HepG2 (cell line): ENCODE measurements around the gene NDFIP2. TPM values are rescaled to one million over a fixed set of nuclear protein-coding genes. Genes with fewer than 3 reads are reported as not detected.

Source experiments
- ARNT2 ChIP-seq: sonication (generic); formaldehyde crosslinking; IDR thresholded peaks from 2 replicates; pipeline ENCODE4 v1.8.0; 2022; ENCODE audit warnings: mild to moderate bottlenecking, low read depth, missing genetic modification reagents, moderate library complexity
- GABPB1 ChIP-seq: IDR thresholded peaks from 2 replicates; pipeline ENCODE4 v1.6.1; 2016; ENCODE audit warnings: mild to moderate bottlenecking, missing genetic modification reagents, moderate library complexity, missing compliant biosample characterization
- GTF3A ChIP-seq: sonication (generic); formaldehyde crosslinking; conservative IDR thresholded peaks from 2 replicates; pipeline ENCODE4 v1.4.0; 2020; ENCODE audit warnings: mild to moderate bottlenecking, missing genetic modification reagents
- HNRNPLL ChIP-seq: fragments of 200-400 bp; formaldehyde crosslinking; IDR thresholded peaks from 2 replicates; pipeline ENCODE4 v1.6.1; 2017; ENCODE audit warnings: mild to moderate bottlenecking, low read depth, low read length; ENCODE audit not compliant: poor library complexity, severe bottlenecking
- HOXA5 ChIP-seq: sonication (generic); formaldehyde crosslinking; IDR thresholded peaks from 2 replicates; pipeline ENCODE4 v1.4.0; 2020; ENCODE audit warnings: missing genetic modification reagents
- KAT7 ChIP-seq: IDR thresholded peaks from 2 replicates; pipeline ENCODE4 v1.6.1; 2018; ENCODE audit warnings: borderline replicate concordance, missing compliant biosample characterization
- KLF13 ChIP-seq: sonication (generic); formaldehyde crosslinking; IDR thresholded peaks from 2 replicates; pipeline ENCODE4 v1.4.0; 2020; ENCODE audit warnings: mild to moderate bottlenecking, missing genetic modification reagents
- MBNL3 ChIP-seq: fragments of 250-450 bp; sonication (Bioruptor Pico); conservative IDR thresholded peaks from 2 replicates; pipeline ENCODE4 v1.8.0; 2022; ENCODE audit warnings: mild to moderate bottlenecking, inconsistent platforms
- NFATC3 ChIP-seq: sonication (generic); formaldehyde crosslinking; IDR thresholded peaks from 2 replicates; pipeline ENCODE4 v1.5.1; 2020; ENCODE audit warnings: mild to moderate bottlenecking, missing genetic modification reagents
- NKX3-1 ChIP-seq: sonication (generic); formaldehyde crosslinking; IDR thresholded peaks from 2 replicates; pipeline ENCODE4 v1.5.0; 2020; ENCODE audit warnings: missing genetic modification reagents
- PHF5A ChIP-seq: IDR thresholded peaks from one replicate; pipeline ENCODE4 v1.6.1; 2018; ENCODE audit warnings: low read depth, missing genetic modification reagents; ENCODE audit not compliant: unreplicated experiment
- SIN3B ChIP-seq: fragments of 150-350 bp; IDR thresholded peaks from 2 replicates; pipeline ENCODE4 v1.6.1; 2014; ENCODE audit warnings: low read length
- SMARCE1 ChIP-seq: fragments of 450-650 bp; IDR thresholded peaks from 2 replicates; pipeline ENCODE4 v1.6.1; 2017; ENCODE audit warnings: borderline replicate concordance
- SMC3 ChIP-seq: IDR thresholded peaks from 2 replicates; pipeline ENCODE4 v1.6.1; 2011; ENCODE audit warnings: low read length, improper control_type of control experiment
- SNAI1 ChIP-seq: sonication (generic); formaldehyde crosslinking; IDR thresholded peaks from 2 replicates; pipeline ENCODE4 v1.5.0; 2020; ENCODE audit warnings: mild to moderate bottlenecking, missing genetic modification reagents, borderline replicate concordance
- STAG1 ChIP-seq: sonication (generic); formaldehyde crosslinking; IDR thresholded peaks from 2 replicates; pipeline ENCODE4 v1.4.0; 2020; ENCODE audit warnings: missing genetic modification reagents
- TCF7 ChIP-seq: sonication (generic); IDR thresholded peaks from 2 replicates; pipeline ENCODE4 v1.6.1; 2016; ENCODE audit warnings: antibody characterized with exemption, low read depth
- ZBTB3 ChIP-seq: sonication (generic); formaldehyde crosslinking; IDR thresholded peaks from 2 replicates; pipeline ENCODE4 v1.4.0; 2020; ENCODE audit warnings: low read depth, mild to moderate bottlenecking, moderate library complexity, missing genetic modification reagents, borderline replicate concordance
- ZFP36L2 ChIP-seq: sonication (generic); formaldehyde crosslinking; IDR thresholded peaks from 2 replicates; pipeline ENCODE4 v1.4.0; 2020; ENCODE audit warnings: missing genetic modification reagents
- ZNF589 ChIP-seq: sonication (generic); formaldehyde crosslinking; conservative IDR thresholded peaks from 2 replicates; pipeline ENCODE4 v1.8.0; 2022; ENCODE audit warnings: mild to moderate bottlenecking, moderate library complexity, missing genetic modification reagents
- ZNF788 ChIP-seq: sonication (generic); formaldehyde crosslinking; IDR thresholded peaks from 2 replicates; pipeline ENCODE4 v1.5.0; 2020; ENCODE audit warnings: mild to moderate bottlenecking, missing genetic modification reagents, borderline replicate concordance
- ZZZ3 ChIP-seq: sonication (generic); formaldehyde crosslinking; IDR thresholded peaks from 2 replicates; pipeline ENCODE4 v1.4.0; 2020; ENCODE audit warnings: missing genetic modification reagents, mild to moderate bottlenecking, borderline replicate concordance
- polyA plus RNA-seq, 8 experiments: library from polyadenylated mRNA; depleted of rRNA in 3 of 8; stranded (reverse) in 7 of 8; unstranded in 1 of 8; fragments of >200 nt; fragmentation: Illumina TruSeq in 4 of 8; extraction: Trizol in 4 of 8; gene quantifications; 2 replicates each; pipeline versions ENCODE4 v1.2.1 to v1.2.3, GENCODE V29; 2011 to 2016; ENCODE audit warnings: low read depth in 4 of 8, missing spikeins in 1 of 8, mixed read lengths in 1 of 8; ENCODE audit not compliant: insufficient read depth in 1 of 8
- total RNA-seq, 5 experiments: library from RNA; depleted of rRNA; stranded (reverse); fragments of >200 nt; fragmentation: Illumina TruSeq; extraction: Trizol; gene quantifications; 2 replicates each; pipeline ENCODE4 v1.2.3, GENCODE V29; 2016; ENCODE audit warnings: low read depth in 1 of 5
- TF ChIP-seq, protein P1 (sequence below): sonication (generic); formaldehyde crosslinking; IDR thresholded peaks from 2 replicates; pipeline ENCODE4 v1.8.0; 2022; ENCODE audit warnings: missing genetic modification reagents, mild to moderate bottlenecking, borderline replicate concordance
- TF ChIP-seq, protein P2 (sequence below): sonication (generic); formaldehyde crosslinking; IDR thresholded peaks from 2 replicates; pipeline ENCODE4 v1.8.1; 2022; ENCODE audit warnings: low read depth, mild to moderate bottlenecking, missing genetic modification reagents
- TF ChIP-seq, protein P3 (sequence below): IDR thresholded peaks from 2 replicates; pipeline ENCODE4 v1.6.1; 2016; ENCODE audit warnings: control low read depth

The NDFIP2 gene
- total and polyA plus RNA-seq, 2 of the 13 experiments (the other 11 are each of a cell fraction or from before 2014, with no cell fraction given) = 23.2 to 32.0 TPM

DNA sequence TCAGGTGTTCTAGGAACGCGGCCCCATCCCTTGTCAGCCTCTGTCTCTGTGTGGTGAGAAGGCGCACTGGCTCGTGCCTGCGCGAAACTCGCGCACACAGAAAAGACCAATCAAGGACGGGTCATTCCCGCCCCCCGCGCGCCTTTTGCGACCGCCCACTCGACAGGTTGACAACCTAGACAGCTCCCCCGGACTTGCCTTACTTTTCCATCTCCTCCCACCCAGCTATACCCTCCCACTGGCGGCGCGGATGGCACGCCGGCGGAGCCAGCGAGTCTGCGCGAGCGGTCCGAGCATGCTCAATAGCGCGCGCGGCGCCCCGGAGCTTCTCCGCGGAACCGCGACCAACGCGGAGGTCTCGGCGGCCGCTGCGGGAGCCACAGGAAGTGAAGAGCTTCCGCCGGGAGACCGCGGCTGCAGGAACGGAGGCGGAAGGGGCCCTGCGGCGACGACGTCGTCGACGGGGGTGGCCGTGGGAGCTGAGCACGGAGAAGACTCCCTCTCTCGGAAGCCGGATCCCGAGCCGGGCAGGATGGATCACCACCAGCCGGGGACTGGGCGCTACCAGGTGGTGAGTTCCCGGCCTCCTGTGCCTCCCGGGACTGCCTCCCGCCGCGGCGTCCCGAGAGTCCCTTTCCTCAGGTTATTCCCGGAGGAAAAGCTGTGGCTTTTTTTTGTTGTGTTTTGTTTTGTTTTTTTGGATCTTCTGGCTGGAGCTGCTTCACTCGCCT lies at the start of gene NDFIP2 (continued):
- 0 out of 2 replicates have a peak, but pooled peaks have one; percentile 27 for TF ChIP-seq HOXA5
- TF ChIP-seq ZBTB3 = no peak
- TF ChIP-seq SMC3 = no peak
- TF ChIP-seq HNRNPLL = peak; percentile 92
- no peak for TF ChIP-seq NFATC3 (CRISPR knock-in tag)
- no peak; the same call in 1 of the 2 replicates for TF ChIP-seq STAG1 (CRISPR knock-in tag)
- no peak; the same call in 1 of the 2 replicates for TF ChIP-seq ARNT2
- TF ChIP-seq PHF5A (CRISPR knock-in tag) = no peak
- TF ChIP-seq NKX3-1 (CRISPR knock-in tag) = peak; percentile 68; the same call in 1 of the 2 replicates
- TF ChIP-seq ZNF788 (CRISPR knock-in tag) = peak; percentile 71; the same call in 1 of the 2 replicates
- no peak for TF ChIP-seq SIN3B
- peak; percentile 64; the same call in 1 of the 2 replicates for TF ChIP-seq ZNF589
- TF ChIP-seq KLF13 (CRISPR knock-in tag) = no peak
- TF ChIP-seq KAT7 (CRISPR knock-in tag) = peak; percentile 78; the same call in 1 of the 2 replicates
- TF ChIP-seq GABPB1 (CRISPR knock-in tag) = peak; percentile 94
- TF ChIP-seq, protein P1, sequence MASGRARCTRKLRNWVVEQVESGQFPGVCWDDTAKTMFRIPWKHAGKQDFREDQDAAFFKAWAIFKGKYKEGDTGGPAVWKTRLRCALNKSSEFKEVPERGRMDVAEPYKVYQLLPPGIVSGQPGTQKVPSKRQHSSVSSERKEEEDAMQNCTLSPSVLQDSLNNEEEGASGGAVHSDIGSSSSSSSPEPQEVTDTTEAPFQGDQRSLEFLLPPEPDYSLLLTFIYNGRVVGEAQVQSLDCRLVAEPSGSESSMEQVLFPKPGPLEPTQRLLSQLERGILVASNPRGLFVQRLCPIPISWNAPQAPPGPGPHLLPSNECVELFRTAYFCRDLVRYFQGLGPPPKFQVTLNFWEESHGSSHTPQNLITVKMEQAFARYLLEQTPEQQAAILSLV (CRISPR knock-in tag) = no peak
- TF ChIP-seq MBNL3 = no peak
- TF ChIP-seq, protein P2, sequence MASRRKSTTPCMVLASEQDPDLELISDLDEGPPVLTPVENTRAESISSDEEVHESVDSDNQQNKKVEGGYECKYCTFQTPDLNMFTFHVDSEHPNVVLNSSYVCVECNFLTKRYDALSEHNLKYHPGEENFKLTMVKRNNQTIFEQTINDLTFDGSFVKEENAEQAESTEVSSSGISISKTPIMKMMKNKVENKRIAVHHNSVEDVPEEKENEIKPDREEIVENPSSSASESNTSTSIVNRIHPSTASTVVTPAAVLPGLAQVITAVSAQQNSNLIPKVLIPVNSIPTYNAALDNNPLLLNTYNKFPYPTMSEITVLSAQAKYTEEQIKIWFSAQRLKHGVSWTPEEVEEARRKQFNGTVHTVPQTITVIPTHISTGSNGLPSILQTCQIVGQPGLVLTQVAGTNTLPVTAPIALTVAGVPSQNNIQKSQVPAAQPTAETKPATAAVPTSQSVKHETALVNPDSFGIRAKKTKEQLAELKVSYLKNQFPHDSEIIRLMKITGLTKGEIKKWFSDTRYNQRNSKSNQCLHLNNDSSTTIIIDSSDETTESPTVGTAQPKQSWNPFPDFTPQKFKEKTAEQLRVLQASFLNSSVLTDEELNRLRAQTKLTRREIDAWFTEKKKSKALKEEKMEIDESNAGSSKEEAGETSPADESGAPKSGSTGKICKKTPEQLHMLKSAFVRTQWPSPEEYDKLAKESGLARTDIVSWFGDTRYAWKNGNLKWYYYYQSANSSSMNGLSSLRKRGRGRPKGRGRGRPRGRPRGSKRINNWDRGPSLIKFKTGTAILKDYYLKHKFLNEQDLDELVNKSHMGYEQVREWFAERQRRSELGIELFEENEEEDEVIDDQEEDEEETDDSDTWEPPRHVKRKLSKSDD = peak; percentile 79; the same call in 1 of the 2 replicates
- peak; percentile 79; the same call in 1 of the 2 replicates for TF ChIP-seq SNAI1 (CRISPR knock-in tag)
- TF ChIP-seq ZFP36L2 (CRISPR knock-in tag) = no peak
- TF ChIP-seq, protein P3, sequence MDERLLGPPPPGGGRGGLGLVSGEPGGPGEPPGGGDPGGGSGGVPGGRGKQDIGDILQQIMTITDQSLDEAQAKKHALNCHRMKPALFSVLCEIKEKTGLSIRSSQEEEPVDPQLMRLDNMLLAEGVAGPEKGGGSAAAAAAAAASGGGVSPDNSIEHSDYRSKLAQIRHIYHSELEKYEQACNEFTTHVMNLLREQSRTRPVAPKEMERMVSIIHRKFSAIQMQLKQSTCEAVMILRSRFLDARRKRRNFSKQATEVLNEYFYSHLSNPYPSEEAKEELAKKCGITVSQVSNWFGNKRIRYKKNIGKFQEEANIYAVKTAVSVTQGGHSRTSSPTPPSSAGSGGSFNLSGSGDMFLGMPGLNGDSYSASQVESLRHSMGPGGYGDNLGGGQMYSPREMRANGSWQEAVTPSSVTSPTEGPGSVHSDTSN (CRISPR knock-in tag) = no peak
- no peak for TF ChIP-seq GTF3A (CRISPR knock-in tag)
- TF ChIP-seq TCF7 = no peak
- TF ChIP-seq ZZZ3 (CRISPR knock-in tag) = no peak
- TF ChIP-seq SMARCE1 = no peak
